GM21723 (cell line): ENCODE data around the gene ITPKC.

Experiments used
- ATAC-seq: cut with Tn5 transposase; IDR thresholded peaks from one replicate; pipeline ENCODE4 v1.9.1; 2021; ENCODE audit warnings: mild to moderate bottlenecking, moderate library complexity; ENCODE audit not compliant: unreplicated experiment

Gene ITPKC

DNA sequence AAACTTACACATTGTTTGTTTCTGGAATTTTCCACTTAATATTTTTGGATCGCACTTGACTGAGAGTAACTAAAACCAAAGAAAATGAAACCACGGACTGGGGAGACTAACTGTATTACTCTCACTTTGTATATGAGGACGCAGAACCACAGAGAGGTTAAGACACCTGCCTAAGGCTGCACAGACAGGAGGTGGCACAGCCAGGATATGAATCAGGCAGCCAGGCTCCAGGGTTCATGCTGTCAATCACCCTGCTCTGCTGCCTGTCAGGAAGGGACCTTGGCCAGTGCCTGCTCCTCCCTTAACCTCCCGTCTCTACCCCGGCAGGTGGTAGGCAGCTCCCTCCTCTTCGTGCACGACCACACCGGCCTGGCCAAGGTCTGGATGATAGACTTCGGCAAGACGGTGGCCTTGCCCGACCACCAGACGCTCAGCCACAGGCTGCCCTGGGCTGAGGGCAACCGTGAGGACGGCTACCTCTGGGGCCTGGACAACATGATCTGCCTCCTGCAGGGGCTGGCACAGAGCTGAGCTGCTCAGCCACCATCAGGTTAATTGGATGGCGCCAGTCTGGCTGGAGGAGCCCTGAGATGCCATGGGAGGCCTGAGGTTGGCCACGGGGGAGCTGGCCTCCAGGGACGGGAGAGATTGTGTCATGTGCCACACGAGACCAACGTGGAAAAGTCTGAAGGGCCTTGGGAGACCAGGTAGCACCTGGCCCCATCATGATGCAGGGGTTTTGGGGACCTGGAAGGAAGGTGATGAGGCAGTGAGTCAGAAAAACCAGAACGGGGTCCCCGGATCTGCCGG lies 22.3 kb downstream of the ITPKC start:
- ATAC-seq: no peak

DNA sequence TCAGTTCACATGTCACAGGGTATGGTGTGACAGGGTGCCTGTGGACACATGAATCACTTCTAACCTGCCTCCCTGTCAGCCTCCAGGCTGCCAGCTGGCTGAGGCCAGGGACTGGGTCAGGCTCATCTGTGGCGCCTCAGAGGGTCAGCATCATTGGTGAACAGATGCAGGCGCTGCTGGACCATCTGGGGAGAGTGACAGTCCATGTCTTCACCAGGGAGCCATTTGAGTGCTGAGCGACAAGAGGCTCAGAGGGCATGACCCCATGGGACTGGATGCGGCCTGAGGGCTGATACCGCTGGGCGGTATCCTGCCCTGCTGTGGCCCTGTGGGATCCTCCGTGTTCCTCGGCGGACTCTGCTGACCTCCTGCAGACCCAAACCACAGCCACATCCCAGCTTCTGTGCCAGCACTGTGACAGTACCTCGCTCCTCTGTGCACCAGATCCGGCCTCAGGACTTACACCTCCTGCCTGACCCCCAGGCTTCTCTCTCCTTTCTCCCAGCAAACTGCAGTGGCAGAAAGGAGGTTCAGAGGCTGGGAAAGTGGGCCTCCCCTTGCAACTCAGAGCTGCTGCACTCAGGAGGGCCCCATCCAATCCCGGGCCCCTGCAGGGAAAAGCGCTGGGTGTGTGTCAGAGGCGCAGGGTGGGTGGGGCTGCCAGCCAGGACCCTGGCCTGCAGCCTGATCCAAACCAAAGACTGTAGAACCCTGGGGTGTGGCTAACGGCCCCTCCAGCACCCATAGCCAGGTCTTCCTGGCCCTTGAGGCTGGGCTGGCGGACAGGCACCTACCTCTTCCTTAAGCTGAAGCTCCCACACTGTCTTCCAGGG lies 23.2 kb downstream of the ITPKC start:
- no peak for ATAC-seq

DNA sequence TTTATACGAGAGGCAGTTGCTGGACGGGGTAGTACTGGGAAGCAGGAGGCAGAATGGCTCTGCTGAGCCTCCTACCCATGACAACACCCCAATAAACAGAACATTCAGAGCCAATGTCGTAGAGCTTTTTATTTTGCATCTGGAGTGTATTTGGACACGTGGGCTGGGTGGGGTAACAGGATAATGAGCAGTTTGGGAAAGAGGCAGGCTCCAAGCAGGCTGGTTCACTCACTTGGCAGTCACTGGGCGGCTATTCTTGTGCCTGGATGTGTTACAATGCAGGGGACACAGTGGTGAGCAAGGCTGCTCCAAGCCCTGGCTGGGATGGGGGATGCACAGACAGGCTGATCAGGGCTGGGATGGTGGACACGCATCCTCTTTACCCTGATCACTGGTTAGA lies 23.8 kb downstream of the ITPKC start:
- ATAC-seq: no peak

DNA sequence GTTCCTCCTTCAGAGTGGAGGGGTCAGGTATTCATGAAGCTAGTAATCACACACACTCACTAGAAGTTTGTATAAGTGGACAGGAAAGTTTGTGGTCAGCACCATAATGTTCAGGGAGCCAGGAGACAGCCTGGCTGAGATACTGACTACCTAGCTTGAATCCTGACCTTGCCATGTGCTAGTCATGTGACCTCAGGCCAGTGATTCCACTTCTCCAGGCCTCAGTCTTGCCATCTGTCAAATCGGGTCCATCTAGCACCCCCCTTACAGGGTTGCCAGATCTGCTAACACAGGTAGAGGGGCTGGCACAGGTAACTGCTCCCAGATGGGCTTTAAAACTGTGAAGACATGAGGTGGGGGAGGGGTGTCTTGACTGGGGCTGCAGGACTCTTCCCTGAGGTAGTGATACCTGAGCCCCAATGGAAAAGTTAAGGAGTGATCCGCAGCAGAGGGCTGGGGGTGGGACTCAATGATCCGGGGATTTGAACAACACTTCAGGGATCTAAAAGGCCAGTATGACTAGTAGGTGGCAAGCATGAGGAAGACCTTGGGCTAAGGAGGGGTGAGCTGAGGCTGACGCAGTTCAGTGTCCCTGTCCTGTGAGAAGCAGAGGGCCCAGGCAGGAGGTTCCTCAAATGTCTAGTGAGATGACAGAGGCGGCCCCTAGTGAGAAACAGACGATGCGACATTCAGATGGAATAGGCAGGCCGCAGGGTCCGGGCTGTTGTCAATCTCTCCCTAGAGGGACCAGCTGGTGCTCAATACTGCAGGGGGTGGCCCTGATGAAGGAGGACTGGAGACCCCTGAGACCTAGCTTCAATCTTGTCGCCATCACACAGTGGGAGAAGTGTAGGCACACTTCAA lies 24.8 kb downstream of the ITPKC start:
- ATAC-seq: no peak

DNA sequence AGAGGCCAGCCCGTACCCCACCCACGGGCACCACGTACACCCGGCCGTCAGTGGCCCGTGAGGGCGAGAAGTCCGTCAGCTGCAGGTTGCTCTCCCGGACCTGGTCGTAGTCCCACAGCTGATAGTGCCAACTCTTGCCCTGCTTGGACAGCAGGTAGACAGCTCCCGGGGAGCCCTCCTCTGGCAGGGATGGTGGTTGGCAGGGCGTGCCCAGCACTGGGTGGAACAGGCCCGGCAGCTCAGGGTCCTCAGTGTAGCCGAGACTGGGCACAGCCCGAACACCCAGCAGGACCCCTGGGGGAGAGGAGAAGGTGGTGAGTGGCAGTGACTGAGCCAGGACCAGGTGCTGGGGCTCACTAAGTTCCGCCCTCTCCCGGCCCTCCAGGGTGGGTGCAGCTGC lies 25.6 kb downstream of the ITPKC start:
- ATAC-seq: no peak

DNA sequence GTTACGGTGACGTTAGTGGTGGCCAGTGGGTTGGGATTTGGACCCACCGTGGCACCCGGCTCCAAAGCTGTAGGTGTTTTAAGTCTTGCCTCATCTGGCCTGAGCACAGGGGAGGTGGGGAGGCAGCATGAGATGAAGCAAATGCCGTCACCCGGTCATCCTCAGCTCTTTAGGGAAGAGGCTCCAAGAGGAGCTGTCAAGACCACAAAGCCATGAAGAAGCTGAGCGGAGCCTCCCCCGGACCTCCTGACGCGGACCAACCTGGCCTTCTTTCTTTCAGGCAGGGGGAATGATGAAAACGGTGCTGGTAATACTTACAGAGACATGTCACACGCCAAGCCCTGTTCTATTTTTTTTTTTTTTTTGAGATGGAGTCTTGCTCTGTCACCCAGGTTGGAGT lies 26.0 kb downstream of the ITPKC start:
- no peak for ATAC-seq

DNA sequence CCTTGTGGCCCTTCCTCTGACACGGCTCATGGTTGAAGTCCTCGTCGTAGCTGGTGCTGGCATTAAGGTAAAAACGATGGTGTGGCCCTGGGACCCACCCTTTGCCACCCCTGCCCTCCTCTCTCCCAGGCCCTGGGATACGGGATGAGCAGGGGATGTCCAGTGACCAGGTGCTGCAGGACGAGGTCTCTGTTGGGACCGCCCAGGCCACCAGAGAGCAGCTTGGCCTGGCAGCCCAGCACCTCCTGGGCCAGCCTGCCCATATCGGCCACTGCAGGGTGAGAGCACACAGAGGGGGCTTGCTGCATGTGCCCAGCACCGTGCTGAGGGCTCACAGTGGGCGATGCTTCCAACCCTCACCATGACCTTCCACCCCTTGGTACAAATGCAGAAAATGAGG lies 27.0 kb downstream of the ITPKC start:
- no peak for ATAC-seq

DNA sequence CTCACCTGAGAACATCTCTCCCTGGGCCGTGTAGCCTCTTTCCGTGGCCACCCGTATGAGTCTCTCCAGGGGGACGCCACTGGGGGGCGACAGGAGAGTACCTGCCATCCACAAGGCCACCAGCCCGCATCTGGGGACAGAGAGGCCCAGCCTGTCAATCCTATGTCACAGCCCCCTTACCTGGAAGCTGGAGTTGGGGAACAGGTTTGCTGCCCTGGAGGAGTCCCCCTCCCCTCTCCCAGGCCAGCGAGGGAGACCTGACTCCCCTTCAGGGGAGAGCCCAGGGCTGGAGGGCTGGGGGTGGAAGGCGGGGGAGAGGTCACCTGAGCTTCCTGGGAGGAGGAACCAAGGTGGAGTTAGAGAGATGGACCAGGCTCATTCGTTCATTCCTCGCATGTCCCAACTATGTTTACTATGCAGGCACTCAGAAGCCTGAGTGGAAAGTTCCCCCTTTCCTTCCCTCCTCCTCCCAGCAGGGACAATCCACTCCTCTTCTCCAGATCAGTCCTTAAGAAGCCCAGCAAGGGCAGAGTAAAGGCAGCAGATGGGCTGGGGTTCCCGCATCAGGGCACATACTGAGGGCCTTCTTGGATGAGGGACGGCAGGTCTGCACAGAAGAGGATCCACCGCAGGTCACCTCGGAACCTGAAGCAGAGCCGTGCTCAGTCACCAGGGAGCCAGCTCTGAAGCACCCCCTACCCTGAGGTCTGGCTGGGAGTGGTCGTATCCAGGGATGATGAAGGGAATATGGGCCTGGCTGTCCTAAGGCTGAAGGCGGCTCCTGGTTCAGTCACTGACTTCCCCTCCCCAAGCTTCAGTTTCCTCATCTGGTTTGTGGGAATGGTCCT lies 27.9 kb downstream of the ITPKC start:
- no peak for ATAC-seq

DNA sequence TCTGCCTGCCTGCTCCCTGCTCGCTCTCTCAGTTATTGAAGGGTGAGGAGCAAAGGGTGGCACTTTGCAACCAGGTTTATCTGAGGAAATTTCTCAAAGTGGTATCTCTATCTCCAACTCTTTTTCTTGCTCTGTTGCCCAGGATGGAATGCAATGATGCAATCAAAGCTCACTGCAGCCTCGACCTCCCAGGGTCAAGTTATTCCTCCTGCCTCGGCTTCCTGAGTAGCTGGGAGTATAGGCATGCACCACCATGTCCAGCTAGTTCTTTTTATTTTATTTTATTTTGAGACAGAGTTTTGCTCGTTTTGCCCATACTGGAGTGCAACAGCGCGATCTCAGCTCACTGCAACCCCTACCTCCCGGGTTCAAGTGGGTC lies 28.5 kb downstream of the ITPKC start:
- ATAC-seq: no peak

DNA sequence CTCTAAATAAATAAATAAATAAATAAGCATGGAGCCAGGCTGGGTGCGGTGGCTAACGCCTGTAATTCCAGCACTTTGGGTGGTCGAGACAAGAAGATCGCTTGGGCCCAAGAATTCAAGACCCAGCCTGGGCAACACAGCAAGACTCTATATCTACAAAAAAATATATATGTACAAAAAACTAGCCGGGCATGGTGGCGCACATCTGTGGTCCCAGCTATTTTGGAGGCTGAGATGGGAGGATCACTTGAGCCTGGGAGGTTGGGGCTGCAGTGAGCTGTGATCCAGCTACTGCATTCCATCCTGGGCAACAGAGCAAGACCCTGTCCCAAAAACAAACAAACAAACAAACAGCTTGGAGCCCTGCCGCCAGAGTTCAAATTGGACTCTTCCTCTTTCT lies 30.6 kb downstream of the ITPKC start:
- ATAC-seq: no peak

DNA sequence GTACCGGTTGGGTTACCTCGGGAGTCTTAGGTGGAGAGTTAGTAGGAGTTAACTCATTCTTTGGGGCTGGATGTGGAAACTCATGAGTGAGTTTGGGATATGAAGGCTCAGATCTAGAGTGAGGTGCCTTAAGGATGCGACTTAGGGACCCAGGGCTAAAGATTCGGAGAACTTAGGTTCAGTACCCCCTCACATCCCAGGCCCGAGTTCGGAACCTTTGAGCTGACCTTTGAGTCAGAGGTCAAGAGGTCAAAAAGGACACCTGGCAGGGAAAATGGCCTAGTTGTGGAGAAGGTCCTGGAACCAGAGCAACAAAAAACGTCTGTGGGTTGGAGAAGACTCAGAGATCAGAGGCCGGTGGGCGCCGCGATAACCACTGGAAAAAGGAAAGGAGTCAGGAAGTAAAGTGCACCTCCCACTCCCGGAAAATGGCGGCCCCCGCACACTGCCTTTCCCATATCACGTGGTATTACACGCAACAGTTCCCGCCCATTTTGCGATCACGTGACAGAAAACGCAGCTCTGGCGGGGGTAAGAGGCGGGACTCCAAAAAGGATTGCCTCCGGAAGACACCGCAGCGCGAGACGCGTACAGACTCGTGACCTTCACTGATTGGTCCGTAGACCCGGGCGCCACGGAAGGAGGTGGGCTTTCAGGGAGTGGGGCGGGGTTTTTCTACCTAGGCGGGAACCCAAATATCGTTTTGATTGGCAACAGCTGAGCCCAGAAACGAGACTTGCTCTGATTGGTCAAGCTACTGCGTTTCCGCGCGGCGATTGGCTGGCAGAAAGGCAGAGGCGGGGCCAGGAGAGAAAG lies 33.4 kb downstream of the ITPKC start, which contains the start of gene ACTMAP:
Gene ACTMAP, minus strand, starts transcription at position 420 of the 816 bp plus-strand sequence. CDS start 674 bp downstream, outside the sequence.
- ATAC-seq: peak; percentile 76

DNA sequence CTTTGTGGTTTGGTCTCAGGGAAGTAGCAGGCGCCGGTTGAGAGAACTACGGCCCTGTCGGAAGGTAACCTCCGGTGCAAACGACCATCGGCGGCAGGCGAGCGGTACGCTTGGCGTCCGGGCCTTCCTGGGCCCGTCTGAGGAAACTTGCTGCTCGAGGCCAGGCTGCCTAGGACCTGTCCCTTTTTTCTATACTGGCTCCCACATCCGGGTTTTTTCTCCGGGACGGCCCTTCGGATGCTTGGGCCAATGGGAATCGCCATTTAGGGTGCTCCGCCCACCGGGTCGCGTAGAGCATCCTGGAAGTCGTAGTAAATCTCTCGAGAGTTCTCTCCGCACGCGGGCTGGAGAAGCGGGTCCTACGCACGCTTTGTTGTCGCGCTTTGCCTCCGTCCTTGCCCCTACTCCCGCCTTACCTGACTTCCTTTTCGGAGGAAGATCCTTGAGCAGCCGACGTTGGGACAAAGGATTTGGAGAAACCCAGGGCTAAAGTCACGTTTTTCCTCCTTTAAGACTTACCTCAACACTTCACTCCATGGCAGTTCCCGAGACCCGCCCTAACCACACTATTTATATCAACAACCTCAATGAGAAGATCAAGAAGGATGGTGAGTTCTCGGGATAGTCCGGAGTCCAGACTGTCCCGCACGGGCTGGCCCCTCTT lies 34.1 kb downstream of the ITPKC start, which contains the start of gene SNRPA:
Gene SNRPA, plus strand, starts transcription at position 330 of the 664 bp plus-strand sequence. Its CDS starts 206 bp downstream, at position 536.
- peak; percentile 57 for ATAC-seq

DNA sequence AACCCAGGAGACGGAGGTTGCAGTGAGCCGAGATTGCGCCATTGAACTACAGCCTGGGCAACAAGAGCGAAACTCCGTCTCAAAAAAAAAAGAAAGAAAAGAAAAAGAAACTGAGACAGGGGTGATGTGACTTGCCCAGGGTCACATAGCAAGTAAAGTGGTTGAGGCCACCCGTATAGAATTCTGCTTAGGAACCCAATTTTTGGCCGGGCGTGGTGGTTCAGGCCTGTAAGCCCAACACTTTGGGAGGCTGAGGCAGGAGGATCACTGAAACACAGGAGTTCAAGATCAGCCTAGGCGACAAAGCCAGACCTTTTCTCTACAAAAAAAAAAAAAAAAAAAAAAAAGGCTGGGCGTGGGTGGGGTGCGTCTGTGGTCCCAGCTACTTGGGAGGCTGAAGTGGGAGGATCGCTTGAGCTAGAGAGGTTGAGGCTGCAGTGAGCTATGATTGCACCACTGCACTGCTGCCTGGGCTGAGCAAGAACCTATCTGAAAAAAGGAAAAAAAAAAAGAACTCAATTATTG lies 35.4 kb downstream of the ITPKC start:
- no peak for ATAC-seq

DNA sequence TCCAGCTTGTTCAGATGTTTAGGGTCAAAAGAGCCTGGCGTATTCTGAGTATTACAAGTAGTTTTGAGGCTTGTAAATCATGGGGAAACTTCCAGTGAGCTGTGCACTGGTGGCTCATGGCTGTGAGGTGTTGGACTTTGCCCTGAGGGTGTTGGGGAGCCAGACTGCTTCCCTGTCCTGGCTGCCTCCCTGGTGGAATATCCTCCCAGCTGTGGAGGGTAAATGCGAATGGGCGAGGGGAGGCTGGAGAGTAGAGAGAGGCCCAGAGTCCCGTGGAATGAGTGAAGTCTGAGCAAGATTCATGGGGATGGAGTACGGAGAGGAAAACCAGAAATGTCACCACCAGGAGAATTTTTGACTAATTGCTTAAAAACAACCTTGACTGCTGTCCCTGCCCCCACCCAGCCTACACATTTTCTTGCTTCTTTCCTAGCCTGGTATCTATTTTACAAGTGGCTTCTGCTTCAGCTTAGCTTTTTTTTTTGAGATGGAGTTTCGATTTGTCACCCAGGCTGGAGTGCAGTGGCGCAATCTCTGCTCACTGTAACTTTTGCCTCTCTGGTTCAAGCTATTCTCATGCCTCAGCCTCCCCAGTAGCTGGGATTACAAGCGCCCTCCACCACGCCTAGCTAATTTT lies 37.8 kb downstream of the ITPKC start:
- no peak for ATAC-seq

DNA sequence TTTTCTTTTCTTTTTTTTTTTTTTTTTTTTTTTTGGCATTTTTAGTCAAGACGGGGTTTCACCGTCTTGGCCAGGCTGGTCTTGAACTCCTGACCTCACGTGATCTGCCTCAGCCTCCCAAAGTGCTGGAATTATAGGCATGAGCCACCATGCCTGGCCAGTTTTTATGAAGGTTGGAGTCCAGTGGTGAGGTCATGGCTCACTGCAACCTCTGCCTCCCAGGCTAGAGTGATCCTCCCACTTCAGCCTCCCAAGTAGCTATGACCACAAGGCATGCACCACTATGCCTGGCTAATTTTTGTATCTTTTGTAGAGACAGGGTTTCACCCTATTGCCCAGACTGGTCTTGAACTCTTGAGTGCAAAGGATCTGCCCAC lies 38.3 kb downstream of the ITPKC start:
- no peak for ATAC-seq

DNA sequence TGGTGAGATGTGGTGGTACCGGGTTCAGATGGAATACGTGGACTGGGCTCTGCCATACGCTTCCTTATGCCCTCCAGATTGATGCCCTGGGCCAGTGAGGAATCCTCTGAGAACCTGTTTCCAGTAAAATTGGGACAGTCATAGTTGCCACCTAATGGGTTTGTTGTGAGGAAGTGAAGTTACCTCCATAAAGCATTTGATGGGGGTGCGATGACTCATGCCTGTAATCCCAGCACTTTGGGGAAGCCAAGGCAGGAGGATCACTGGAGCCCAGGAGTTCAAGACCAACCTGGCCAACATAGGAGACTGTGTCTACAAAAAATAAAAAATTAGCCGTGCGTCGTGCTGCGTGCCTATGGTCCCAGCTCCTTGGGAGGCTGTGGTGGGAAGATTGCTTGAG lies 38.9 kb downstream of the ITPKC start:
- no peak for ATAC-seq

DNA sequence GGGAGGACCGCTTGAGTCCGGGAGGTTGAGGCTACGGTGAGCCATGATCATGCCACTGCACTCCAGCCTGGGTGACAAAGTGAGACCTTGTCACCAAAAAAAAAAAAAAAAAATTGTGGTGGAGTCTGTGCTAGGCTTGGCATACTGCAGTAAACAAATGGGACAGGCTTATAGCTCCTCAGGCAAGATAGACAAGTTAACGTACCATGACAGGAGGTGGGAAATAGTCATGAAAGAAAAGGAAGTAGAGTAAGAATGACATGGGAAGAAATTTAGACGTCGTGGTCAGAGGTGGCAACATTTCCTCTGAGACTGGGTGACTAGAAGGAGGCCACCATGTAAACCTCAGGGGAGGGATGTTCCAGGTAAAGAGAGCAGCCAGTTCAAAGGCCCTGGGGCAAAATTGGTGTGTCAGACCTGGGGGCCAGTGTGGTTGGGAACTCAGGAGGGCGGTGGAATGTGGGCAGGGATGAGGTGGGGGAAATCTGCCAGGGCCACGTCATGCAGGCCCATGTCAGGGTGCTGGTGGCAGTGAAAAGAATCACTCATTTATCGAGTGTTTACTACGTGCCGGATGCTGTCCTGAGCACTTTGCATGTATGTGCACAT lies 39.7 kb downstream of the ITPKC start:
- ATAC-seq: no peak

DNA sequence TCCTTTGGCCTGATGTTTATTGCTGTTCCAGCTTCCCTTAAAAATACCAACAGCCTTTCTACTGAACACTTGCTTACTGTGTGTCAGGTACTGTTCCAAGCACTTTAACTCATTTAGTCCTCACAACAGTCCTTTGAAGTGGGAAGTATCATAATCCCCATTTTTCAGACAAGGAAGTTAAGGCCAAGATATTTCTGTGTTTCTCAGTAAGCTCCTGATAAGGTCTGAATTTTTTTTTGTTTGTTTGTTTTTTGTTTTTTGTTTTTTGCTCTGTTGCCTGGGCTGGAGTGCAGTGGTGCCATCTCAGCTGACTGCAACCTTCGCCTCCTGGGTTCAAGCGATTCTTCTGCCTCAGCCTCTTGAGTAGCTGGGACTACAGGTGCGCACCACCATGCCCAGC lies 41.6 kb downstream of the ITPKC start:
- no peak for ATAC-seq
